CMK (cell line): ENCODE data around the gene PCDH18.
"Not testable (repeated sequence)": the region's sequence is repeated elsewhere in the genome, so short reads cannot be mapped to it uniquely, and the experiment has no call there.

Source experiments
- DNase-seq: peaks from one replicate; pipeline ENCODE4 v3.0.0-alpha.2; 2010; ENCODE audit warnings: low read depth

PCDH18 gene

DNA sequence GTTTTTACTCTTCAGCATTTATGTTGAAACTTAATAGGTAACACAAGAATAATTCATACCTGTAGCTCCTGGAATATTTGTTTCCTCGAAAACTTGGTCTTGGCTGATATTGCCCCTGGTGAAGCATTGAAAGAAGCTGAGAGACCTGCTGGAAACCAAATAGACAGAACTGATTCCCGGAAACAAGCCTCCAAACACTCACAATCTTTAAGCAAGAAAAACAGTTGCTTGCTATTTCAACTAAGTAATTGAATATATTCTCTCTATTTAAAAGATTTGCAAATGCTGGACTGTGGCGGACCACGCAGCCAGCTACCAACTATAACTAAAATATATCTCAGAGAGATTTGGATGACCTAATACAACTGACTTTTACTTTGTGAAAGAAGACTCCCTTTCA, 3.6 kb downstream of the PCDH18 start:
- no peak for DNase-seq

- DNase-seq = no peak
These were observed 5.6 kb downstream of the PCDH18 start for GRCh38 chr4:137526681-137527080.

DNA sequence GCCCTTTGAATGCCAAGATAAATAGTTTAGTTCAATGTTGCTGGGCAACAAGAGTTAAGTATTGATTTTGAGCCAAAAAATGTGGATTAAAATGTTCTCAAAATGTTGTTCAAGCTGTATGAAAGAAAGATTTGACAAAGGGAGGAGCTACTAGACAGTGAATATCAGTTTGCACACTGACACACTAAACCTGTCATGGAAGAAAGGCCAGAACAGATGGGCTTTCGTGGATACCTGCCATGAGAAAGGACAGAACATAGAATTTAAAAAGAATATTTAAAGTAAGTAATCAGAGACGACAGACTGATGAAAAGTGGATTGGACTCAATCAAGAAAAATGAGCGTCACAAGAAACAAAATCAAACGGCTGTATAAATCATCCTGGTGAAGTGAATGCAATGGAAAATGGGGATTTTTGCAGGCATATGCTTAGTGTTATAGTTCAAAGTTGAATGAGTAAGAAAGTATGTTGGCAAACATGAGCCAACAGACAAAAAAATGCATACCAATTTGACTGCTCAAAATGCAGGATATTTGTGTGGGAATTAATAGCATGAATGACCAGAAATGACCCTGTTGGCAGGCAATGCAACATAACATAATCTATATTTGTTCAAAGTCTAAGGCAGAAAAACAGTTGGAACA, 7.4 kb downstream of the PCDH18 start:
- no peak for DNase-seq

DNA sequence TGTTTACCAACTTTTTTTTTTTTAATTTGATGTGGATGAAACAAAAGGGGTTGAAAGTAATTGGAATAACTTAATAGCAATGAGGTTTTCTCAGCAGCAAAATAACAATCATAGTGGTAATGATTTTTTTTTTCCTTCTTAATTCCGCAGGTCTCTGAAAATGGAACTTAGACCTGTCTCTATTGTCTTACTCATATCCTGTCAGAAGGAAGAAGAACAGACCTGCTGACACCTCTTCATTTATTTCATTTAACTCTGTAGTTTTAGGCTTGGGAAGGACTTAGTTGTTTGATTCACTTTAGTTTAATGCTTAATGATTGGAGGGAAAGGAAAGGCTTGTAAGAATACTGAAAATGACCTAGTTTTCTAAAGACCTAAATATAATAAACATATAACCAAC, 9.0 kb downstream of the PCDH18 start:
- DNase-seq = no peak

GRCh38 chr4:137521053-137521452, 11.2 kb downstream of the PCDH18 start:
- no peak for DNase-seq

- DNase-seq = no peak
These were observed 12.9 kb downstream of the PCDH18 start for GRCh38 chr4:137519406-137519805.

DNA sequence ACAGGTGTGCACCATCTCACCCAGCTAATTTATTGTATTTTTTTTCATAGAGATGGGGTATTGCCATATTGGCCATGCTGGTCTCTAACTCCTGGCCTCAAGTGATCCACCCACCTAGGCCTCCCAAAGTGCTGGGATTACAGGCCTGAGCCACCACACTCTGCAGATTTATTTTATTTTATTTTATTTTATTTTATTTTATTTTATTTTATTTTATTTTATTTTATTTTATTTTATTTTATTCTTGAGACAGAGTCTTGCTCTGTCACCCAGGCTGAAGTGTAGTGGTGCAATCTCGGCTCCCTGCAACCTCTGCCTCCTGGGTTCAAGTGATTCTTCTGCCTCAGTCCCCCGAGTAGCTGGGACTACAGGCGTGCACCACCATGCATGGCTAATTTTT, 15.0 kb downstream of the PCDH18 start:
- DNase-seq = not testable (repeated sequence)

DNA sequence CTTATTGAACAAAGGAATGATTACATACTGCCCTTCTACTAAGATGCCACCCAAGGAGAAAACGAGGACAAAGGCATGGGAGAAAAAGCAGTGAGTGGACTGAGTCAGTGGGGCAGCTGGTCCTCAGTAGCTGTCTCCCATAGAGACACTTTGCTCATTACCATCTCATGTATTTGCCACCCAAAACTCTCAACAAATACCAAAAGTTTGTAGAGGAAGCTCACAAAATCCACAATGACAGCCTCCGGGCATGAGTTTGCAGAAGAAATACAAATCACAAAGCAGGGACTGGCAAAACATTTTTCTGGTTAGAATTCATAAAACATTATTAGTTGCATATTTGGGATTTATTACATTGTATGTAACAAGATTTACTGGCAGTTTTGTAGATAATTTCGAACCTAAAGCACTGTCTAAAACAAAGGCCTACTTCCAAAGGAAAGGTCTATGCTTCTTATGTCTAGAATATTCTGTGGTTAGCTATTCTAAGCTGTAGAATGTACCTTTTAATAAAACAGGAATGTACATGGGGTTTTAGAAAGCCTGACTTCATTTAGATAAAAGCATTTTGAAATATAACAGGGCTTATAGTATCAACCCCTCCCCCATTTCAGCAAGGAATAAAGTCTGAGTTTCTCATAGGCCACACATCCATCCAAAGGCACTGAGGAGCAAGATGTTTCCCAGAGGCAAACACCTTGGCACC, 17.7 kb downstream of the PCDH18 start:
- DNase-seq = no peak

- no peak for DNase-seq
These were observed 21.6 kb downstream of the PCDH18 start for GRCh38 chr4:137510557-137511265.

DNA sequence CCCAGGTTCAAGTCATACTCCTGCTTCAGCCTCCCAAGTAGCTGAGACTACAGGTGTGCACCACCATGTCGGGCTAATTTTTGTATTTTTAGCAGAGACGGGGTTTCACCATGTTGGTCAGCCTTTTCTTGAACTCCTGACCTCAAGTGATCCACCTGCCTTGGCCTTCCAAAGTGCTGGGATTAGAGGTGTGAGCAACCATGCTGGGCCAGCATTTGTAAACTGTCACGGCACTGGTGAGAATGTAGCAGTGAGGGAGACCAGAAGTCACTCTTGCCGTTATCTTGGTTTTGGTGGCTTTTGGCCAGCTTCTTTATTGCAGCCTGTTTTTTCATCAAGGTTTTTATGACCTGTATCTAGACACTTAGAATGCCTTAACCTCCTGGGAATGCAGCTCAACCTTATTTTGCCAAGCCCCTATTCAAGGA, 22.4 kb downstream of the PCDH18 start:
- DNase-seq = no peak

DNA sequence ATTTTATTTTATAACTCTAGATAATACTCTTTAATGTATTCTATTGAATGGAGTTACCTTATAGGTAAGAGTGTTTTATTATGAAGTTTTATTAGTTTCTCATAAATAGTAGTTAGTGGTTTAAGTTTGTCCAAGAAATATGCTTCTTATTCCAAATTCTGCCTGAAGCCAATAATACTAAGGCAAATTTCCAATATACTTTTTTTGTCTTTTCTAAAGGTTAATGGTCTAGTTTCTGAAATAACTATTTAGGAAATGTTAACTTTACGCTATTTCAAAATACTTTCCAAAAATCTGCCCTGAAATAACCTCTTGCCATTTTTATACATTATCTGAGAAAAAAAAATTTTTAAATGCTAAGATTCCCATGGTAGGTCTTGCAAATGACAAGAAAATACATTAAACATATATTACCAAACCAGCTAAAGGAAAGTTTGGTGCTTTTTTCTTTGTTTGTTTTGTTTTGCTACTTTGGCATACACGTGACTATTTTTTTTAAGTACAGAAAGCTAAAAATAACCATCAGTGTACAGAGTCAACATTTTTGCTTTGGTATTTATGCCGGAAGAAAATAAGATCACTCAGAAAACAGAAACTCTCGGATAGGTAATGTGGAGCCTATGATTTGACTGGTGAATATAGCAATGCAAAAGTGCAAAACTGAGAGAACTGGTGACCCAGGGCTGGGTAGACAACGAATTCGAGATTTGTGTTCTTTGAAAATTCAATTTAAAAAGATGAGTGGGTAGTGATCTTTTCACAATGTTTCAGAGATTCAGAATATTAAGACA, 29.8 kb downstream of the PCDH18 start:
- DNase-seq = no peak

DNA sequence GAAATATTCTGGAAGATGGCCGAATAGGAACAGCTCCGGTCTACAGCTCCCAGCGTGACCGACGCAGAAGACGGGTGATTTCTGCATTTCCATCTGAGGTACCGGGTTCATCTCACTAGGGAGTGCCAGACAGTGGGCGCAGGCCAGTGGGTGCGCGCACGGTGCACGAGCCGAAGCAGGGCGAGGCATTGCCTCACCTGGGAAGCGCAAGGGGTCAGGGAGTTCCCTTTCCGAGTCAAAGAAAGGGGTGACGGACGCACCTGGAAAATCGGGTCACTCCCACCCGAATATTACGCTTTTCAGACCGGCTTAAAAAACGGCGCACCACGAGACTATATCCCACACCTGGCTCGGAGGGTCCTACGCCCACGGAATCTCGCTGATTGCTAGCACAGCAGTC, 36.0 kb downstream of the PCDH18 start:
- not testable (repeated sequence) for DNase-seq

DNA sequence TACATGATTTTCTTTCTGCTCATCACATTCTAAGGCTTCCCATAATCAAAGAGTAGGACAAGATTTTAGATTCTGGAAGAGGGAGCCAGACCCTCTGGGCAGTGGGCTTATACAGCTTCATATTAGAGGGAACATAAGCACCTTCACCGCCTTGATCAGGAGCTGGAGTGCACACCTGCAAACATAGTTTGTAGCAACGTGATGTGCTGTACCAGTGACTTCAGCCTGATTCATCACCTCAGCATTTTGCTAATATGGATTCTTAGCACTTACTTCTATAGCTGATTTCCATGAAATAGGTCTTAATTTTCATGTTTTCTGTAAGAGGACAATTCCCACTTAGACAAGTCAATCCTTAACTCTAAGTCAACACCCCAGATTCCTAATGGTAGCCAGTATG, 36.7 kb downstream of the PCDH18 start:
- DNase-seq = no peak

- DNase-seq = not testable (repeated sequence)
These were observed 48.9 kb downstream of the PCDH18 start for GRCh38 chr4:137483313-137483959.

DNA sequence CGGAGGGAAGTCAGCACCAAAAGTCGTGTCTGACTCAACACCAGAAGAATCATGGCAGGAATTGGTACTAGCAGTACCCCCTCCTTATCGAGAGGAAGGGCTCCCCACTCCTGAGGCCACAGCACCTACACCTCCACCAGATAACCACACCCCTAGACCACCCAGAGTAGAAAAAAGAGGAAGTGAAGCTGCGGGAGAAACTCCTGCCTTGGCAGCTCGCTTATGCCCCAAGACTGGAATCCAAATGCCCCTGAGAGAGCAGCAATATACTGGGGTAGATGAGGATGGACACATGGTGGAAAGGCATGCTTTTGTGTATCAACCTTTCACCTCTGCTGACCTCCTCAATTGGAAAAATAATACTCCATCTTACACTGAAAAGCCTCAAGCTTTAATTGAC, 52.6 kb downstream of the PCDH18 start:
- DNase-seq = not testable (repeated sequence)

GRCh38 chr4:137476345-137476744, 55.9 kb downstream of the PCDH18 start:
- no peak for DNase-seq

DNA sequence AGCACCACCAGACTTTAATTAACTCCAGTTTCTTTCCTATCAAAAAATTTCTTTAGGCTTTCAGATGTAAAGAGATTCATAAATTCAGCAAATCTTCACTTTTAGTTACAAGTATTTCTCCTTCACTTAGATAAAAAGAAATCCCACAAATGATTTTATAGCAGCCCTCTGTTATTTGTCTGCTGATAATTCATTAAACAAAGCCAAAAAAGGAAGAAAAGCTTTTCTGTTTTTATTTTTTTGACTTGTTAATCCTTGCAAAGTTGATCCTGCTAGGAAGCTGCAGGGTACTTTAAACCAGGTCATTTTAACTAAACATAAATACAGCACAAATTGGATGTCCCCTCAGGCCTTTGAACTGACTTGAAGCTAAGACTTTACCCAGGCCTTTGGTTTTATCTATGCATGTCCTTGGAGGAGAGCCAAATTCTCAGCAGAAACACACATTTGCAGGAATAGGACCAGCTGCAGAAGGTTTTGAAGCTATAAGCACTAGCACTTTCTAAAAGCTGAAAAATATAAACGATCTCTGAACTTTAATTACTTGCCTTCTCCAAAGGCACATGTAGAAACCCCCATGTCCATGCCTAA, 57.5 kb downstream of the PCDH18 start:
- no peak for DNase-seq

GRCh38 chr4:137471895-137472294, 60.4 kb downstream of the PCDH18 start:
- DNase-seq = no peak

DNA sequence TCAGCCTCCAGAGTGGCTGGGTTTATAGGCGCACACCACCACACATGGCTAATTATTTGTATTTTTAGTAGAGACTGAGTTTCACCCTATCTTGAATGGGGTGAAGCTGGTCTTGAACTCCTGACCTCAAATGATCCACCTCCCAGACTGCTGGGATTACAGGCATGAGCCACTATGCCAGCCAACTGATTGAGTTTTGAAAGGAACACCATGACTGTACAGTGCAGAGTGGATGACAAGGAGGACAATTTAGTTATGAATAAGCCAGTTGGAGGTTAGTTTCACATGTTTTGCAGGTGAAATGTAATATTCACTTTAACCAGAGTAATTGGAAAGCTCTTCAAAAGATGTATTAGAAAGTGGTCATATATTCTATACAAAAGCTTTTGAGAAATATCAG, 60.8 kb downstream of the PCDH18 start:
- no peak for DNase-seq

- no peak for DNase-seq
These were observed 61.5 kb downstream of the PCDH18 start for GRCh38 chr4:137470806-137471205.
